C4-2B (cell line): ENCODE results near the gene LRRC8B.

Experiments
- ZFX ChIP-seq: fragments of 450-650 bp; IDR thresholded peaks from 2 replicates; pipeline ENCODE4 v1.6.1; 2017
- TF ChIP-seq, protein P1 (sequence below): fragments of 450-650 bp; conservative IDR thresholded peaks from 2 replicates; pipeline ENCODE4 v1.5.1; 2017; ENCODE audit warnings: mild to moderate bottlenecking

DNA sequence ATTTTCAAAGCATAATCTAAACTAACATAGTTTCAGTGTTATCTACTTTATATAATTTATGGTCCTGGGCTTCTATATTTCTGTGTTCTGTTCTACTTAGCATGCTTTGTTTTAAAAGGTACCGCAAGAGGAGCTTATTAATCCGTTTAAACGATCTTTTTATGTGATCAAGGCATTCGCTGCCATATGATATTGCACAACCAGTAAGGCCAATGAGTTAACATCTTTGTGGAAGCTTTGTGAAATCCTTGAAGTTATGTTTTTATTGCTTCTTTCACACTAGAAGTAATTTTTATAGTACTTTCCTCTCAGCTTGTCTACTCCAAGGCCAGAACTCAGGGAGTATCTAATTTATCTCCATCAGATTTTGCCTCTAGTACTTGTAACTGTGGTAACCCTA is 117.2 kb downstream of the LRRC8B start:
- TF ChIP-seq, protein P1, sequence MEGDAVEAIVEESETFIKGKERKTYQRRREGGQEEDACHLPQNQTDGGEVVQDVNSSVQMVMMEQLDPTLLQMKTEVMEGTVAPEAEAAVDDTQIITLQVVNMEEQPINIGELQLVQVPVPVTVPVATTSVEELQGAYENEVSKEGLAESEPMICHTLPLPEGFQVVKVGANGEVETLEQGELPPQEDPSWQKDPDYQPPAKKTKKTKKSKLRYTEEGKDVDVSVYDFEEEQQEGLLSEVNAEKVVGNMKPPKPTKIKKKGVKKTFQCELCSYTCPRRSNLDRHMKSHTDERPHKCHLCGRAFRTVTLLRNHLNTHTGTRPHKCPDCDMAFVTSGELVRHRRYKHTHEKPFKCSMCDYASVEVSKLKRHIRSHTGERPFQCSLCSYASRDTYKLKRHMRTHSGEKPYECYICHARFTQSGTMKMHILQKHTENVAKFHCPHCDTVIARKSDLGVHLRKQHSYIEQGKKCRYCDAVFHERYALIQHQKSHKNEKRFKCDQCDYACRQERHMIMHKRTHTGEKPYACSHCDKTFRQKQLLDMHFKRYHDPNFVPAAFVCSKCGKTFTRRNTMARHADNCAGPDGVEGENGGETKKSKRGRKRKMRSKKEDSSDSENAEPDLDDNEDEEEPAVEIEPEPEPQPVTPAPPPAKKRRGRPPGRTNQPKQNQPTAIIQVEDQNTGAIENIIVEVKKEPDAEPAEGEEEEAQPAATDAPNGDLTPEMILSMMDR, result no peak
- no peak for TF ChIP-seq ZFX
